Body of pancreas (tissue), 4 donors: ENCODE results near the gene MUC12. TPM values are rescaled to one million over a fixed set of nuclear protein-coding genes. Genes with fewer than 3 reads are reported as not detected.
"Not testable (repeated sequence)": the region's sequence is repeated elsewhere in the genome, so short reads cannot be mapped to it uniquely, and the experiment has no call there.

Experiments used
- ATAC-seq: fragments of 150-250 bp; one replicate; pipeline ENCODE4 v1.9.1; 2016
- DNase-seq, 4 donors: peaks; one replicate each; pipeline ENCODE4 v3.0.0-alpha.2; 2019
- H3K27ac ChIP-seq, 4 donors: fragments of 200-600 bp; sonication (generic); 1 replicate in 3 of 4; 2 replicates in 1 of 4; pipeline versions ENCODE4 v1.5.1 to v1.6.1; 2016 to 2019; ENCODE audit warnings: mild to moderate bottlenecking in 1 of 4, mixed read lengths in 1 of 4, moderate library complexity in 1 of 4
- H3K27me3 ChIP-seq, 2 donors: fragments of 200-600 bp; sonication (generic); one replicate each; pipeline ENCODE4 v1.6.0; 2016; ENCODE audit warnings: mild to moderate bottlenecking in 1 of 2
- H3K36me3 ChIP-seq, 2 donors: fragments of 200-600 bp; sonication (generic); replicated peaks in 1 of 2; 2 replicates each; pipeline ENCODE4 v1.5.1; 2016; ENCODE audit warnings: low read depth in 2 of 2; ENCODE audit not compliant: insufficient read depth in 1 of 2
- H3K4me1 ChIP-seq: fragments of 200-600 bp; sonication (generic); one replicate; pipeline ENCODE4 v1.6.0; 2016
- H3K4me3 ChIP-seq, 2 donors: fragments of 200-600 bp; sonication (generic); 1 replicate in 1 of 2; 2 replicates in 1 of 2; pipeline ENCODE4 v1.5.1; 2016 to 2019
- H3K9me3 ChIP-seq, 3 donors: fragments of 200-600 bp; sonication (generic); 1 replicate in 2 of 3; 2 replicates in 1 of 3; pipeline ENCODE4 v1.5.1; 2016
- CTCF ChIP-seq, 7 experiments: fragments of 450-650 bp in 4 of 7; fragments of 200-600 bp in 3 of 7; sonication (generic) in 3 of 7; IDR thresholded peaks; one replicate each; pipeline ENCODE4 v1.5.1; 2016 to 2019; ENCODE audit warnings: antibody characterized with exemption in 7 of 7
- POLR2A ChIP-seq, 3 donors: fragments of 450-650 bp; IDR thresholded peaks; one replicate each; pipeline ENCODE4 v1.6.1; 2016; ENCODE audit warnings: antibody characterized with exemption in 3 of 3, mild to moderate bottlenecking in 2 of 3
- WGBS, 2 donors: methylation state at CpG; one replicate each; pipeline ENCODE4 v1.1.5; 2017; 5-methylcytosine and 5-hydroxymethylcytosine counted together
- intact Hi-C: fragments of 100-400 bp; cut with DNase I; formaldehyde crosslinking; loops from one replicate; pipeline ENCODE4 v1.15.1; 2023
- total RNA-seq, 2 donors: library from RNA; depleted of rRNA; stranded (reverse); fragments of >200 nt; gene quantifications; one replicate each; pipeline ENCODE4 v1.1.0, GENCODE V29; 2016

Gene MUC12
- total RNA-seq, 2 donors from 2014 or later: not detected

GRCh38 chr7:101023839-101024238, 54.5 kb downstream of the MUC12 start:
- TF ChIP-seq CTCF (IDR thresholded peaks at IDR 0.05) (no peak), POLR2A (IDR thresholded peaks at IDR 0.05) (no peak)
- H3K27ac ChIP-seq: no peak overlapping the region
- no peak overlapping the region for H3K4me3 ChIP-seq
- intact Hi-C loops: no loop called here
- H3K4me1 ChIP-seq: no peaks in the 10 kb centered on the region
- no peaks in the 10 kb centered on the region for H3K9me3 ChIP-seq
- H3K36me3 ChIP-seq: no peaks in the 10 kb centered on the region
- ATAC-seq: no peak
- DNase-seq: no peak
- WGBS, 2 donors: 65 to 72% methylated on average over 2 of the region's 2 CpGs
- no peaks in the 10 kb centered on the region for H3K27me3 ChIP-seq

GRCh38 chr7:101031082-101031481, 61.7 kb downstream of the MUC12 start:
- TF ChIP-seq POLR2A (IDR thresholded peaks at IDR 0.05) (no peak), CTCF (IDR thresholded peaks at IDR 0.05) (no peak)
- Histone ChIP-seq H3K27ac (no peak overlapping the region), H3K4me3 (no peak overlapping the region), H3K36me3 (no peaks in the 10 kb centered on the region), H3K27me3 (no peaks in the 10 kb centered on the region), H3K9me3 (no peaks in the 10 kb centered on the region), H3K4me1 (no peaks in the 10 kb centered on the region)
- WGBS, 2 donors: 12 to 20% methylated on average over 5 to 7 of the region's 7 CpGs
- intact Hi-C loops: no loop called here
- ATAC-seq: no peak
- peak in 1 of 4 donors; percentile 8 for DNase-seq

GRCh38 chr7:101035941-101036340, 66.6 kb downstream of the MUC12 start:
- no peak overlapping the region for H3K27ac ChIP-seq
- H3K4me3 ChIP-seq: no peak overlapping the region
- H3K9me3 ChIP-seq: no peaks in the 10 kb centered on the region
- H3K27me3 ChIP-seq: no peaks in the 10 kb centered on the region
- DNase-seq (no peak), ATAC-seq (no peak)
- intact Hi-C loops: no loop called here
- no peaks in the 10 kb centered on the region for H3K36me3 ChIP-seq
- TF ChIP-seq POLR2A (IDR thresholded peaks at IDR 0.05): no peak
- no peaks in the 10 kb centered on the region for H3K4me1 ChIP-seq
- WGBS, 2 donors: 40 to 45% methylated on average over 4 of the region's 4 CpGs

- H3K36me3 ChIP-seq, intact Hi-C loops, H3K4me3 ChIP-seq, H3K4me1 ChIP-seq, H3K27me3 ChIP-seq, ATAC-seq, H3K9me3 ChIP-seq, H3K27ac ChIP-seq, DNase-seq: not testable (repeated sequence)
- WGBS, 2 donors: 58 to 69% methylated on average over 6 of the region's 6 CpGs
Measured at GRCh38 chr7:101041283-101041682, 71.9 kb downstream of the MUC12 start.

GRCh38 chr7:101058355-101058754, 89.0 kb downstream of the MUC12 start:
- no peaks in the 10 kb centered on the region for H3K9me3 ChIP-seq
- peaks cover 0 to 9% of the 10 kb centered on the region in 2 donors for H3K27me3 ChIP-seq
- H3K4me3 ChIP-seq: no peak overlapping the region
- ATAC-seq (peak; percentile 42), DNase-seq (peak; percentile 44 to 64 (median 56))
- intact Hi-C loops: no loop called here
- 18 to 19% methylated on average over 9 of the region's 9 CpGs for WGBS, 2 donors
- no peak overlapping the region for H3K27ac ChIP-seq
- H3K4me1 ChIP-seq: no peaks in the 10 kb centered on the region
- TF ChIP-seq POLR2A (IDR thresholded peaks at IDR 0.05) (no peak), CTCF (IDR thresholded peaks at IDR 0.05) (no peak)
- H3K36me3 ChIP-seq: no peaks in the 10 kb centered on the region

- Histone ChIP-seq H3K4me1 (no peaks in the 10 kb centered on the region), H3K4me3 (no peak overlapping the region), H3K27me3 (peaks cover 0 to 9% of the 10 kb centered on the region in 2 donors), H3K36me3 (no peaks in the 10 kb centered on the region), H3K9me3 (no peaks in the 10 kb centered on the region), H3K27ac (no peak overlapping the region)
- intact Hi-C loops: no loop called here
- ATAC-seq: no peak
- TF ChIP-seq POLR2A (IDR thresholded peaks at IDR 0.05): no peak
- TF ChIP-seq CTCF (IDR thresholded peaks at IDR 0.05): no peak
- WGBS, 2 donors: 22 to 29% methylated on average over 9 of the region's 9 CpGs
- DNase-seq: no peak
Measured at GRCh38 chr7:101059620-101059942, 90.2 kb downstream of the MUC12 start.
